Neural cell (in vitro differentiated cells): ENCODE results near the gene CFAP299. TPM values are rescaled to one million over a fixed set of nuclear protein-coding genes. Genes with fewer than 3 reads are reported as not detected.

Source experiments
- H2AFZ ChIP-seq: fragments of 200-600, 300-800 bp; sonication (generic), shearing (Covaris generic); 2 replicates; pipeline ENCODE4 v1.6.0; 2014; ENCODE audit warnings: low read depth, mild to moderate bottlenecking, antibody characterized with exemption, low read length, moderate library complexity
- H3F3A ChIP-seq: fragments of 200-600 bp; shearing (Covaris generic); 2 replicates; pipeline ENCODE4 v1.6.1; 2016; ENCODE audit warnings: mild to moderate bottlenecking, moderate library complexity, mixed read lengths, antibody characterized with exemption, low read length; ENCODE audit not compliant: insufficient read depth, poor library complexity, severe bottlenecking
- H3K27ac ChIP-seq: fragments of 200-600, 300-800 bp; sonication (generic), shearing (Covaris generic); 2 replicates; pipeline ENCODE4 v1.5.1; 2014; ENCODE audit warnings: mild to moderate bottlenecking, low read length, moderate library complexity
- H3K27me3 ChIP-seq: fragments of 300-800, 200-600 bp; sonication (generic), shearing (Covaris generic); 2 replicates; pipeline ENCODE4 v1.6.0; 2014; ENCODE audit warnings: mild to moderate bottlenecking, low read depth, low read length, moderate library complexity; ENCODE audit not compliant: insufficient read depth
- H3K36me3 ChIP-seq: fragments of 300-800, 200-600 bp; sonication (generic), shearing (Covaris generic); 2 replicates; pipeline ENCODE4 v1.5.1; 2014; ENCODE audit warnings: mild to moderate bottlenecking, antibody characterized with exemption, low read length, moderate library complexity; ENCODE audit not compliant: insufficient read depth
- H3K4me2 ChIP-seq: fragments of 300-800, 200-600 bp; sonication (generic), shearing (Covaris generic); 2 replicates; pipeline ENCODE4 v1.6.0; 2014; ENCODE audit warnings: mild to moderate bottlenecking, low read length
- H3K4me3 ChIP-seq: fragments of 300-800, 200-600 bp; sonication (generic), shearing (Covaris generic); 2 replicates; pipeline ENCODE4 v1.5.1; 2014; ENCODE audit warnings: mild to moderate bottlenecking, low read length, moderate library complexity
- H3K79me2 ChIP-seq: fragments of 200-600 bp; shearing (Covaris generic); replicated peaks from 2 replicates; pipeline ENCODE4 v1.6.0; 2014; ENCODE audit warnings: mild to moderate bottlenecking, low read length, moderate library complexity; ENCODE audit not compliant: insufficient read depth
- H3K9ac ChIP-seq: fragments of 300-800, 200-600 bp; sonication (generic), shearing (Covaris generic); 2 replicates; pipeline ENCODE4 v1.6.1; 2016; ENCODE audit warnings: mild to moderate bottlenecking, low read length, mixed read lengths
- H3K9me2 ChIP-seq: fragments of 200-600 bp; shearing (Covaris generic); 2 replicates; pipeline ENCODE4 v1.6.1; 2016; ENCODE audit warnings: mild to moderate bottlenecking, low read length, mixed read lengths; ENCODE audit not compliant: insufficient read depth
- H3K9me3 ChIP-seq: fragments of 200-600, 300-800 bp; sonication (generic), shearing (Covaris generic); 2 replicates; pipeline ENCODE4 v1.6.1; 2016; ENCODE audit warnings: mild to moderate bottlenecking, mixed run types, low read length, moderate library complexity, mixed read lengths
- H4K20me1 ChIP-seq: fragments of 200-600 bp; shearing (Covaris generic); 2 replicates; pipeline ENCODE4 v1.6.1; 2016; ENCODE audit warnings: mild to moderate bottlenecking, mixed run types; ENCODE audit not compliant: insufficient read depth
- CTCF ChIP-seq: fragments of 450-650 bp; IDR thresholded peaks from 2 replicates; pipeline ENCODE4 v1.5.1; 2014; ENCODE audit warnings: antibody characterized with exemption, mild to moderate bottlenecking, moderate library complexity; ENCODE audit not compliant: poor library complexity, severe bottlenecking
- EP300 ChIP-seq: fragments of 450-650 bp; conservative IDR thresholded peaks from 2 replicates; pipeline ENCODE4 v1.6.1; 2014; ENCODE audit warnings: antibody characterized with exemption, mild to moderate bottlenecking, moderate library complexity; ENCODE audit not compliant: poor library complexity, severe bottlenecking
- EZH2 ChIP-seq: fragments of 200-600, 300-800 bp; shearing (Covaris generic), sonication (generic); IDR thresholded peaks from 2 replicates; pipeline ENCODE4 v1.6.1; 2014; ENCODE audit warnings: antibody characterized with exemption, low read length, borderline replicate concordance, mild to moderate bottlenecking; ENCODE audit not compliant: insufficient read depth, poor library complexity, severe bottlenecking
- MXI1 ChIP-seq: fragments of 450-650 bp; conservative IDR thresholded peaks from 2 replicates; pipeline ENCODE4 v1.6.1; 2014; ENCODE audit warnings: antibody characterized with exemption, mild to moderate bottlenecking; ENCODE audit not compliant: poor library complexity, severe bottlenecking
- POLR2AphosphoS5 ChIP-seq: IDR thresholded peaks from 2 replicates; pipeline ENCODE4 v1.6.1; 2012
- RAD21 ChIP-seq: fragments of 450-650 bp; conservative IDR thresholded peaks from 2 replicates; pipeline ENCODE4 v1.6.1; 2014; ENCODE audit warnings: antibody characterized with exemption, mild to moderate bottlenecking, moderate library complexity
- REST ChIP-seq: IDR thresholded peaks from 2 replicates; pipeline ENCODE4 v1.6.1; 2012; ENCODE audit warnings: borderline replicate concordance
- SMC3 ChIP-seq: fragments of 450-650 bp; conservative IDR thresholded peaks from 2 replicates; pipeline ENCODE4 v1.6.1; 2014; ENCODE audit warnings: antibody characterized with exemption, mild to moderate bottlenecking, moderate library complexity; ENCODE audit not compliant: poor library complexity
- TAF1 ChIP-seq: IDR thresholded peaks from 2 replicates; pipeline ENCODE4 v1.6.1; 2012; ENCODE audit warnings: low read depth
- polyA plus RNA-seq: library from polyadenylated mRNA; depleted of rRNA; stranded (reverse); fragments of >200 nt; gene quantifications from 2 replicates; pipeline ENCODE4 v1.2.3, GENCODE V29; 2014

Gene CFAP299
- polyA plus RNA-seq, 1 donor from 2014 or later, result not detected

GRCh38 chr4:80980239-80980638 lies 644.7 kb downstream of the CFAP299 start:
- H2AFZ ChIP-seq, result no peak overlapping the region
- H3K4me3 ChIP-seq, result no peak overlapping the region
- no peak for TF ChIP-seq RAD21
- TF ChIP-seq REST, result no peak
- no peak for TF ChIP-seq CTCF
- no peak for TF ChIP-seq POLR2AphosphoS5
- no peak for TF ChIP-seq MXI1
- no peak for TF ChIP-seq TAF1
- no peak for TF ChIP-seq EZH2
- TF ChIP-seq SMC3, result no peak
- no peak for TF ChIP-seq EP300
- no peaks in the 10 kb centered on the region for H3K27me3 ChIP-seq
- H3K9me3 ChIP-seq, result no peaks in the 10 kb centered on the region
- H4K20me1 ChIP-seq, result no peaks in the 10 kb centered on the region
- H3K27ac ChIP-seq, result no peak overlapping the region
- H3K4me2 ChIP-seq, result no peak overlapping the region
- H3K79me2 ChIP-seq, result no peaks in the 10 kb centered on the region
- no peaks in the 10 kb centered on the region for H3F3A ChIP-seq
- H3K9me2 ChIP-seq, result no peaks in the 10 kb centered on the region
- no peak overlapping the region for H3K9ac ChIP-seq
- H3K36me3 ChIP-seq, result no peaks in the 10 kb centered on the region

- Histone ChIP-seq H3K79me2 (no peaks in the 10 kb centered on the region), H3K27ac (no peak overlapping the region), H3K9me3 (no peaks in the 10 kb centered on the region), H3K27me3 (no peaks in the 10 kb centered on the region), H3K4me3 (no peak overlapping the region), H2AFZ (no peak overlapping the region), H4K20me1 (no peaks in the 10 kb centered on the region), H3K36me3 (no peaks in the 10 kb centered on the region), H3K9ac (no peak overlapping the region), H3F3A (no peaks in the 10 kb centered on the region), H3K4me2 (no peak overlapping the region), H3K9me2 (no peaks in the 10 kb centered on the region)
- TF ChIP-seq POLR2AphosphoS5, result no peak
- TF ChIP-seq REST, result no peak
- no peak for TF ChIP-seq SMC3
- TF ChIP-seq TAF1, result no peak
- TF ChIP-seq EP300, result no peak
These were observed 650.5 kb downstream of the CFAP299 start for GRCh38 chr4:80986011-80986410.
